SK-N-SH treated with all-trans-retinoic acid at 6 μM for 48 hours (cell line): Measurements from ENCODE around the gene MRPS16.

ENCODE experiments used
- ATAC-seq: fragments of 200-7000 bp; cut with Tn5 transposase; 3 replicates; pipeline ENCODE4 v1.9.1; 2020; ENCODE audit warnings: mild to moderate bottlenecking, moderate library complexity
- ARNTL ChIP-seq: fragments of 450-650 bp; formaldehyde crosslinking; IDR thresholded peaks from 2 replicates; pipeline ENCODE4 v1.5.0; 2020; ENCODE audit warnings: low read depth, mild to moderate bottlenecking, moderate library complexity, borderline replicate concordance
- BACH2 ChIP-seq: fragments of 250-450 bp; sonication (Bioruptor Pico); IDR thresholded peaks from 2 replicates; pipeline ENCODE4 v1.9.0; 2021; ENCODE audit warnings: mild to moderate bottlenecking, borderline replicate concordance
- CREB5 ChIP-seq: fragments of 250-450 bp; sonication (Bioruptor Pico); IDR thresholded peaks from 2 replicates; pipeline ENCODE4 v1.5.1; 2020; ENCODE audit warnings: low read depth, mild to moderate bottlenecking, moderate library complexity
- CSDC2 ChIP-seq: fragments of 250-450 bp; sonication (Bioruptor Pico); IDR thresholded peaks from 2 replicates; pipeline ENCODE4 v1.5.0; 2020; ENCODE audit warnings: mild to moderate bottlenecking, moderate library complexity
- CSRNP3 ChIP-seq: fragments of 250-450 bp; sonication (Bioruptor Pico); IDR thresholded peaks from 2 replicates; pipeline ENCODE4 v1.5.1; 2021; ENCODE audit warnings: mild to moderate bottlenecking, moderate library complexity
- ESRRG ChIP-seq: fragments of 250-450 bp; sonication (Bioruptor Pico); IDR thresholded peaks from 2 replicates; pipeline ENCODE4 v1.6.1; 2021; ENCODE audit warnings: mild to moderate bottlenecking
- GLIS3 ChIP-seq: fragments of 250-450 bp; sonication (Bioruptor Pico); IDR thresholded peaks from 2 replicates; pipeline ENCODE4 v1.5.0; 2020; ENCODE audit warnings: mild to moderate bottlenecking, moderate library complexity
- OSR1 ChIP-seq: fragments of 250-450 bp; sonication (Bioruptor Pico); IDR thresholded peaks from 2 replicates; pipeline ENCODE4 v1.8.0; 2022; ENCODE audit warnings: moderate library complexity, mild to moderate bottlenecking, inconsistent platforms
- PATZ1 ChIP-seq: fragments of 250-450 bp; sonication (Bioruptor Pico); IDR thresholded peaks from 2 replicates; pipeline ENCODE4 v1.8.0; 2020; ENCODE audit warnings: mild to moderate bottlenecking, moderate library complexity, borderline replicate concordance
- POU6F1 ChIP-seq: fragments of 250-450 bp; sonication (Bioruptor Pico); IDR thresholded peaks from 2 replicates; pipeline ENCODE4 v1.8.0; 2021; ENCODE audit warnings: low read depth, mild to moderate bottlenecking, moderate library complexity, borderline replicate concordance
- PPARA ChIP-seq: fragments of 250-450 bp; sonication (Bioruptor Pico); IDR thresholded peaks from 2 replicates; pipeline ENCODE4 v1.5.0; 2020; ENCODE audit warnings: mild to moderate bottlenecking, borderline replicate concordance
- RARB ChIP-seq: fragments of 250-450 bp; sonication (Bioruptor Pico); IDR thresholded peaks from 2 replicates; pipeline ENCODE4 v1.8.0; 2021; ENCODE audit warnings: mild to moderate bottlenecking, moderate library complexity
- SNAI2 ChIP-seq: fragments of 250-450 bp; sonication (Bioruptor Pico); IDR thresholded peaks from 2 replicates; pipeline ENCODE4 v1.5.0; 2020; ENCODE audit warnings: mild to moderate bottlenecking, moderate library complexity
- TCF4 ChIP-seq: fragments of 250-450 bp; sonication (Bioruptor Pico); IDR thresholded peaks from 2 replicates; pipeline ENCODE4 v1.8.0; 2021; ENCODE audit warnings: mild to moderate bottlenecking, moderate library complexity, borderline replicate concordance
- TOX ChIP-seq: fragments of 250-450 bp; sonication (Bioruptor Pico); IDR thresholded peaks from 2 replicates; pipeline ENCODE4 v1.8.0; 2021; ENCODE audit warnings: mild to moderate bottlenecking, moderate library complexity, borderline replicate concordance
- TSHZ2 ChIP-seq: fragments of 250-450 bp; sonication (Bioruptor Pico); IDR thresholded peaks from 2 replicates; pipeline ENCODE4 v1.5.0; 2020; ENCODE audit warnings: mild to moderate bottlenecking, moderate library complexity
- ZC3H10 ChIP-seq: fragments of 250-450 bp; sonication (Bioruptor Pico); IDR thresholded peaks from 2 replicates; pipeline ENCODE4 v1.5.1; 2021; ENCODE audit warnings: mild to moderate bottlenecking, moderate library complexity
- ZFP3 ChIP-seq: fragments of 250-450 bp; sonication (Bioruptor Pico); IDR thresholded peaks from 2 replicates; pipeline ENCODE4 v1.5.0; 2020; ENCODE audit warnings: mild to moderate bottlenecking, moderate library complexity
- ZFP30 ChIP-seq: fragments of 450-650 bp; formaldehyde crosslinking; IDR thresholded peaks from 2 replicates; pipeline ENCODE4 v1.5.0; 2022; ENCODE audit warnings: mild to moderate bottlenecking, moderate library complexity
- ZNF565 ChIP-seq: fragments of 450-650 bp; formaldehyde crosslinking; conservative IDR thresholded peaks from 2 replicates; pipeline ENCODE4 v1.5.0; 2020; ENCODE audit warnings: low read depth, mild to moderate bottlenecking, moderate library complexity
- ZNF70 ChIP-seq: fragments of 450-650 bp; formaldehyde crosslinking; IDR thresholded peaks from 2 replicates; pipeline ENCODE4 v1.5.0; 2020; ENCODE audit warnings: mild to moderate bottlenecking, moderate library complexity
- ZNF8 ChIP-seq: fragments of 450-650 bp; formaldehyde crosslinking; IDR thresholded peaks from 2 replicates; pipeline ENCODE4 v1.5.0; 2020; ENCODE audit warnings: mild to moderate bottlenecking, moderate library complexity

Gene MRPS16

GRCh38 chr10:73217628-73218027 lies 34.8 kb downstream of the MRPS16 start:
- TF ChIP-seq ZC3H10: no peak
- TF ChIP-seq ESRRG (CRISPR knock-in tag): no peak
- TF ChIP-seq RARB (CRISPR knock-in tag): no peak
- no peak for TF ChIP-seq ZFP30 (CRISPR knock-in tag)
- TF ChIP-seq PPARA (CRISPR knock-in tag): no peak
- TF ChIP-seq POU6F1 (CRISPR knock-in tag): no peak
- TF ChIP-seq ZNF8: no peak
- no peak for TF ChIP-seq OSR1 (CRISPR knock-in tag)
- TF ChIP-seq SNAI2 (CRISPR knock-in tag): no peak
- TF ChIP-seq ZNF565 (CRISPR knock-in tag): no peak
- no peak for TF ChIP-seq CREB5 (CRISPR knock-in tag)
- TF ChIP-seq ZNF70 (CRISPR knock-in tag): no peak
- TF ChIP-seq TCF4 (CRISPR knock-in tag): no peak
- TF ChIP-seq GLIS3 (CRISPR knock-in tag): no peak
- TF ChIP-seq ZFP3 (CRISPR knock-in tag): no peak
- TF ChIP-seq ARNTL: no peak
- no peak for TF ChIP-seq TOX
- TF ChIP-seq CSRNP3 (CRISPR knock-in tag): no peak
- TF ChIP-seq CSDC2 (CRISPR knock-in tag): no peak
- ATAC-seq: no peak

- no peak for TF ChIP-seq PATZ1 (CRISPR knock-in tag)
- TF ChIP-seq ZC3H10: no peak
- TF ChIP-seq ZFP30 (CRISPR knock-in tag): no peak
- no peak for TF ChIP-seq ESRRG (CRISPR knock-in tag)
- TF ChIP-seq OSR1 (CRISPR knock-in tag): no peak
- TF ChIP-seq ZFP3 (CRISPR knock-in tag): no peak
- TF ChIP-seq BACH2 (CRISPR knock-in tag): no peak
- no peak for TF ChIP-seq TSHZ2 (CRISPR knock-in tag)
- TF ChIP-seq TOX: no peak
- no peak for TF ChIP-seq RARB (CRISPR knock-in tag)
- no peak for TF ChIP-seq CREB5 (CRISPR knock-in tag)
- no peak for TF ChIP-seq SNAI2 (CRISPR knock-in tag)
- TF ChIP-seq POU6F1 (CRISPR knock-in tag): no peak
- no peak for ATAC-seq
Measured at GRCh38 chr10:73215749-73216148, 36.7 kb downstream of the MRPS16 start.
